H9 (cell line): ENCODE measurements around the gene TBATA. TPM values are rescaled to one million over a fixed set of nuclear protein-coding genes. Genes with fewer than 3 reads are reported as not detected.

Experiments used
- DNase-seq: peaks from one replicate; pipeline ENCODE4 v3.0.0-alpha.2; 2017
- H2AFZ ChIP-seq: one replicate; pipeline ENCODE4 v1.6.1; 2013; ENCODE audit warnings: mild to moderate bottlenecking, low read length, control low read depth, moderate library complexity
- H2AK5ac ChIP-seq: 2 replicates; pipeline ENCODE4 v1.6.1; 2013; ENCODE audit warnings: low read length, control low read depth, mixed read lengths; ENCODE audit not compliant: insufficient read length
- H2BK120ac ChIP-seq: one replicate; pipeline ENCODE4 v1.6.1; 2013; ENCODE audit warnings: low read depth, mild to moderate bottlenecking, low read length, control low read depth, inconsistent platforms; ENCODE audit not compliant: poor library complexity, severe bottlenecking
- H2BK12ac ChIP-seq: 2 replicates; pipeline ENCODE4 v1.6.1; 2013; ENCODE audit warnings: low read length, control low read depth, mixed read lengths, low read depth; ENCODE audit not compliant: insufficient read length
- H2BK15ac ChIP-seq: 2 replicates; pipeline ENCODE4 v1.6.1; 2013; ENCODE audit warnings: low read depth, low read length, control low read depth
- H2BK20ac ChIP-seq: one replicate; pipeline ENCODE4 v1.6.1; 2013; ENCODE audit warnings: low read depth, mild to moderate bottlenecking, low read length, control low read depth, inconsistent platforms; ENCODE audit not compliant: poor library complexity, severe bottlenecking
- H2BK5ac ChIP-seq: 2 replicates; pipeline ENCODE4 v1.6.1; 2013; ENCODE audit warnings: low read length, control low read depth, mixed read lengths; ENCODE audit not compliant: insufficient read length
- H3K14ac ChIP-seq: 2 replicates; pipeline ENCODE4 v1.6.1; 2013; ENCODE audit warnings: low read length, control low read depth; ENCODE audit not compliant: insufficient read depth
- H3K18ac ChIP-seq: 2 replicates; pipeline ENCODE4 v1.6.1; 2013; ENCODE audit warnings: low read depth, mild to moderate bottlenecking, mixed read lengths, low read length, control low read depth; ENCODE audit not compliant: insufficient read length
- H3K23ac ChIP-seq: 2 replicates; pipeline ENCODE4 v1.6.1; 2013; ENCODE audit warnings: low read length, control low read depth, mixed read lengths, low read depth; ENCODE audit not compliant: insufficient read length
- H3K23me2 ChIP-seq: 2 replicates; pipeline ENCODE4 v1.6.1; 2013; ENCODE audit warnings: low read depth, mild to moderate bottlenecking, mixed read lengths, low read length, control low read depth; ENCODE audit not compliant: insufficient read length, poor library complexity, severe bottlenecking
- H3K27ac ChIP-seq: 2 replicates; pipeline ENCODE4 v1.5.1; 2013; ENCODE audit warnings: low read length, control low read depth, mixed read lengths, low read depth; ENCODE audit not compliant: insufficient read length
- H3K27me3 ChIP-seq: 2 replicates; pipeline ENCODE4 v1.6.1; 2013; ENCODE audit warnings: low read length, control low read depth, inconsistent platforms; ENCODE audit not compliant: insufficient read depth
- H3K4ac ChIP-seq: 2 replicates; pipeline ENCODE4 v1.6.1; 2013; ENCODE audit warnings: low read depth, mild to moderate bottlenecking, control low read depth, inconsistent platforms, low read length, moderate library complexity
- H3K4me1 ChIP-seq: 2 replicates; pipeline ENCODE4 v1.6.1; 2013; ENCODE audit warnings: low read length, control low read depth, inconsistent platforms; ENCODE audit not compliant: insufficient read depth
- H3K4me2 ChIP-seq: 2 replicates; pipeline ENCODE4 v1.6.1; 2013; ENCODE audit warnings: low read length, control low read depth, mixed read lengths; ENCODE audit not compliant: insufficient read length, insufficient read depth
- H3K56ac ChIP-seq: 2 replicates; pipeline ENCODE4 v1.6.1; 2013; ENCODE audit warnings: low read depth, mild to moderate bottlenecking, mixed read lengths, low read length, control low read depth; ENCODE audit not compliant: insufficient read length
- H3K79me1 ChIP-seq: 2 replicates; pipeline ENCODE4 v1.6.1; 2013; ENCODE audit warnings: low read depth, mild to moderate bottlenecking, moderate library complexity, low read length, control low read depth, inconsistent platforms; ENCODE audit not compliant: insufficient read depth, poor library complexity, severe bottlenecking
- H3K79me2 ChIP-seq: 2 replicates; pipeline ENCODE4 v1.6.1; 2013; ENCODE audit warnings: low read length, control low read depth, inconsistent platforms; ENCODE audit not compliant: insufficient read depth
- H3K9ac ChIP-seq: 2 replicates; pipeline ENCODE4 v1.6.1; 2013; ENCODE audit warnings: low read length, control low read depth, mixed read lengths; ENCODE audit not compliant: insufficient read length; ENCODE audit errors: extremely low read depth
- H3K9me3 ChIP-seq: one replicate; pipeline ENCODE4 v1.6.1; 2013; ENCODE audit warnings: low read depth, low read length, inconsistent platforms; ENCODE audit not compliant: control insufficient read depth
- H3T11ph ChIP-seq: one replicate; pipeline ENCODE4 v1.6.1; 2013; ENCODE audit warnings: mild to moderate bottlenecking, low read length, control low read depth, inconsistent platforms
- H4K20me1 ChIP-seq: one replicate; pipeline ENCODE4 v1.6.1; 2013; ENCODE audit not compliant: control insufficient read depth, insufficient read length, insufficient read depth
- H4K5ac ChIP-seq: 2 replicates; pipeline ENCODE4 v1.6.1; 2013; ENCODE audit warnings: low read depth, mild to moderate bottlenecking, mixed read lengths, low read length, control low read depth; ENCODE audit not compliant: insufficient read length
- H4K8ac ChIP-seq: replicated peaks from 2 replicates; pipeline ENCODE4 v1.6.1; 2013; ENCODE audit warnings: low read length, control low read depth, mixed read lengths, low read depth; ENCODE audit not compliant: insufficient read length
- H4K91ac ChIP-seq: 2 replicates; pipeline ENCODE4 v1.6.1; 2013; ENCODE audit warnings: low read depth, mild to moderate bottlenecking, moderate library complexity, mixed read lengths, low read length, control low read depth; ENCODE audit not compliant: insufficient read length
- H3K27ac Mint-ChIP-seq, 3 experiments: 2 replicates in 2 of 3; 3 replicates in 1 of 3; pipeline ENCODE4 v1.8.0; 2020 to 2021; ENCODE audit warnings: mixed read lengths in 3 of 3, mild to moderate bottlenecking in 1 of 3, moderate library complexity in 1 of 3
- H3K27me3 Mint-ChIP-seq: 2 replicates; pipeline ENCODE4 v1.8.0; 2021; ENCODE audit warnings: low read depth, mild to moderate bottlenecking, moderate library complexity, mixed read lengths
- H3K36me3 Mint-ChIP-seq, 3 experiments: 2 replicates in 2 of 3; 3 replicates in 1 of 3; pipeline ENCODE4 v1.8.0; 2020 to 2021; ENCODE audit warnings: low read depth in 3 of 3, mixed read lengths in 3 of 3; ENCODE audit not compliant: insufficient read depth in 1 of 3
- H3K4me1 Mint-ChIP-seq, 2 experiments: 2 replicates each; pipeline ENCODE4 v1.8.0; 2020; ENCODE audit warnings: mixed read lengths in 2 of 2
- H3K4me3 Mint-ChIP-seq, 2 experiments: 2 replicates in 1 of 2; 3 replicates in 1 of 2; pipeline ENCODE4 v1.8.0; 2020 to 2021; ENCODE audit warnings: mild to moderate bottlenecking in 2 of 2, mixed read lengths in 2 of 2, moderate library complexity in 1 of 2
- H3K9me3 Mint-ChIP-seq, 2 experiments: 2 replicates in 1 of 2; 3 replicates in 1 of 2; pipeline ENCODE4 v1.8.0; 2020; ENCODE audit warnings: mild to moderate bottlenecking in 2 of 2, mixed read lengths in 2 of 2, moderate library complexity in 1 of 2
- WGBS: extraction: QIAGEN DNeasy Blood & Tissue Kit; methylation state at CpG from one replicate; pipeline ENCODE4 v1.1.7; 2013; ENCODE audit warnings: missing lambda C conversion rate, low lambda C conversion rate, mixed read lengths; ENCODE audit not compliant: insufficient read length; ENCODE audit errors: extremely low coverage; 5-methylcytosine and 5-hydroxymethylcytosine counted together
- total RNA-seq: library from RNA; stranded (reverse); gene quantifications from 2 replicates; pipeline ENCODE4 v1.2.1, GENCODE V29; 2021
- TF ChIP-seq, protein P1 (sequence below): fragments of 200-600 bp; sonication (generic); conservative IDR thresholded peaks from 3 replicates; pipeline ENCODE4 v1.8.0; 2021; ENCODE audit warnings: antibody characterized with exemption, mild to moderate bottlenecking

TBATA gene
- total RNA-seq, 1 experiment from 2014 or later = not detected

DNA sequence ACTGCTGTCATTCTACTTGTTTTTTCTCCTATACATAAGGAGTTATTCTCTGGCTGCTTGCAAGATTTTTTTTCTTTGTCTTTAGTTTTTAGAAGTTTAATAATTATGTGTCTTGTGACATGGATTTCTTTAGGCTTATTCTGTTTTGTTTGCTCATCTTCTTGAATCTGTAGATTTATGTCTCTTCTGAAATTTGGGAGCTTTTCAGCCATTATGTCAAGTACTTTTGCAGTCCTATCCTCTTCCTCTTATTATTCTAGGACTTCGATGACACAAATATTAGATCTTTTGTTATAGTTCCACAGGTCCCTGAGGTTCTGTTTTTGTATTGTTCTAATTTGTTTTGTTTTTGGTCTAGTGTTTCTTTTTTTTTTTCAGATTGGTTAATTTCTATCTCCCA is 16.7 kb upstream of the TBATA start:
- H3K4ac ChIP-seq = no peak overlapping the region
- H3K18ac ChIP-seq = no peak overlapping the region
- H3K4me1 ChIP-seq = peaks cover 3% of the 10 kb centered on the region; the same call in 1 of the 2 replicates
- TF ChIP-seq, protein P1, sequence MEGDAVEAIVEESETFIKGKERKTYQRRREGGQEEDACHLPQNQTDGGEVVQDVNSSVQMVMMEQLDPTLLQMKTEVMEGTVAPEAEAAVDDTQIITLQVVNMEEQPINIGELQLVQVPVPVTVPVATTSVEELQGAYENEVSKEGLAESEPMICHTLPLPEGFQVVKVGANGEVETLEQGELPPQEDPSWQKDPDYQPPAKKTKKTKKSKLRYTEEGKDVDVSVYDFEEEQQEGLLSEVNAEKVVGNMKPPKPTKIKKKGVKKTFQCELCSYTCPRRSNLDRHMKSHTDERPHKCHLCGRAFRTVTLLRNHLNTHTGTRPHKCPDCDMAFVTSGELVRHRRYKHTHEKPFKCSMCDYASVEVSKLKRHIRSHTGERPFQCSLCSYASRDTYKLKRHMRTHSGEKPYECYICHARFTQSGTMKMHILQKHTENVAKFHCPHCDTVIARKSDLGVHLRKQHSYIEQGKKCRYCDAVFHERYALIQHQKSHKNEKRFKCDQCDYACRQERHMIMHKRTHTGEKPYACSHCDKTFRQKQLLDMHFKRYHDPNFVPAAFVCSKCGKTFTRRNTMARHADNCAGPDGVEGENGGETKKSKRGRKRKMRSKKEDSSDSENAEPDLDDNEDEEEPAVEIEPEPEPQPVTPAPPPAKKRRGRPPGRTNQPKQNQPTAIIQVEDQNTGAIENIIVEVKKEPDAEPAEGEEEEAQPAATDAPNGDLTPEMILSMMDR = no peak
- WGBS = no CpG with 5 or more reads among the region's 1 CpG
- H3K9ac ChIP-seq = no peak overlapping the region
- H3K79me1 ChIP-seq = no peaks in the 10 kb centered on the region
- H3K9me3 Mint-ChIP-seq = no peaks in the 10 kb centered on the region; a peak in 3 of 5 replicates
- no peaks in the 10 kb centered on the region for H3K79me2 ChIP-seq
- no peak overlapping the region for H2AFZ ChIP-seq
- no peak for DNase-seq
- H2BK120ac ChIP-seq = no peak overlapping the region
- H2BK12ac ChIP-seq = no peak overlapping the region
- no peaks in the 10 kb centered on the region for H4K20me1 ChIP-seq
- H3K23ac ChIP-seq = no peak overlapping the region
- H2BK20ac ChIP-seq = no peak overlapping the region
- H3K27me3 Mint-ChIP-seq = peaks cover 8% of the 10 kb centered on the region
- H4K5ac ChIP-seq = no peak overlapping the region
- no peak overlapping the region for H3K4me3 Mint-ChIP-seq
- H3K9me3 ChIP-seq = no peaks in the 10 kb centered on the region
- H2AK5ac ChIP-seq = no peak overlapping the region
- no peak overlapping the region for H3K14ac ChIP-seq
- H3K4me1 Mint-ChIP-seq = peaks cover under 1% of the 10 kb centered on the region in 2 experiments
- H2BK5ac ChIP-seq = no peak overlapping the region
- H4K8ac ChIP-seq = no peak overlapping the region
- H3K27ac Mint-ChIP-seq = no peak overlapping the region
- no peaks in the 10 kb centered on the region for H3K36me3 Mint-ChIP-seq
- no peak overlapping the region for H2BK15ac ChIP-seq
- no peak overlapping the region for H4K91ac ChIP-seq
- H3K27ac ChIP-seq = no peak overlapping the region
- no peaks in the 10 kb centered on the region for H3K27me3 ChIP-seq
- no peak overlapping the region for H3K56ac ChIP-seq
- H3T11ph ChIP-seq = no peak overlapping the region
- H3K23me2 ChIP-seq = no peaks in the 10 kb centered on the region
- H3K4me2 ChIP-seq = no peak overlapping the region
